ENCODE measurements around the gene MADD. TPM values are rescaled to one million over a fixed set of nuclear protein-coding genes. Genes with fewer than 3 reads are reported as not detected.

The MADD gene
- total and polyA plus RNA-seq, 11 donors = 22.6 to 60.6 (median 40.2) TPM

DNA sequence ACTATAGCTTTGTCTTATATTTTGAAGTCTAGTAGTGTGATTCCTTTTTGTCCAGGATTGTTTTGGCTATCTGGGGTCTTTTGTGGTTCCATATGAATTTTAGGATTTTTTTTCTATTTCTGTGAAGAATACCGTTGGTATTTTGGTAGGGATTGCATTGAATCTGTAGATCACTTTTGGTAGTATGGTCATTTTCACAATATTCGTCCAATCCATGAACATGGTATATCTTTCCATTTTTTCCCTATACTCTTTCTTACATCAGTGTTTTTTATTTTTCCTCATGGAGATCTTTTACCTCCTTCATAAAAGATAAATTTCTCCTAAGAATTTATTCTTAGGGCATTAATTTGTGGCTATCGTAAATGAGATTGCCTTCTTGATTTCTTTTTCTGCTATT, 29.1 kb downstream of the MADD start:
- H3K9me3 ChIP-seq = peaks cover 0 to 41% (median 14%) of the 10 kb centered on the region in 12 donors
- no peaks in the 10 kb centered on the region for H3K27me3 ChIP-seq
- DNase-seq = no peak
- peaks cover 2 to 100% (median 98%) of the 10 kb centered on the region in 9 donors for H3K36me3 ChIP-seq
- no peak for ATAC-seq
- intact Hi-C loops (cut with DNase I) = no loop called here
- TF ChIP-seq POLR2A (IDR thresholded peaks at IDR 0.05) = no peak
- TF ChIP-seq, protein P1, sequence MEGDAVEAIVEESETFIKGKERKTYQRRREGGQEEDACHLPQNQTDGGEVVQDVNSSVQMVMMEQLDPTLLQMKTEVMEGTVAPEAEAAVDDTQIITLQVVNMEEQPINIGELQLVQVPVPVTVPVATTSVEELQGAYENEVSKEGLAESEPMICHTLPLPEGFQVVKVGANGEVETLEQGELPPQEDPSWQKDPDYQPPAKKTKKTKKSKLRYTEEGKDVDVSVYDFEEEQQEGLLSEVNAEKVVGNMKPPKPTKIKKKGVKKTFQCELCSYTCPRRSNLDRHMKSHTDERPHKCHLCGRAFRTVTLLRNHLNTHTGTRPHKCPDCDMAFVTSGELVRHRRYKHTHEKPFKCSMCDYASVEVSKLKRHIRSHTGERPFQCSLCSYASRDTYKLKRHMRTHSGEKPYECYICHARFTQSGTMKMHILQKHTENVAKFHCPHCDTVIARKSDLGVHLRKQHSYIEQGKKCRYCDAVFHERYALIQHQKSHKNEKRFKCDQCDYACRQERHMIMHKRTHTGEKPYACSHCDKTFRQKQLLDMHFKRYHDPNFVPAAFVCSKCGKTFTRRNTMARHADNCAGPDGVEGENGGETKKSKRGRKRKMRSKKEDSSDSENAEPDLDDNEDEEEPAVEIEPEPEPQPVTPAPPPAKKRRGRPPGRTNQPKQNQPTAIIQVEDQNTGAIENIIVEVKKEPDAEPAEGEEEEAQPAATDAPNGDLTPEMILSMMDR (IDR thresholded peaks at IDR 0.05) = no peak
- no peaks in the 10 kb centered on the region for H3K4me1 ChIP-seq
- H3K27ac ChIP-seq = no peak overlapping the region
- WGBS, 4 donors = 97 to 100% (median 97%) methylated on average over 3 of the region's 3 CpGs
- no peak overlapping the region for H3K4me3 ChIP-seq

- intact Hi-C loops (cut with DNase I) = no loop called here
- no peak for DNase-seq
- WGBS, 4 donors = 95 to 100% (median 99%) methylated on average over 1 of the region's 1 CpG
- Histone ChIP-seq H3K27ac (no peak overlapping the region), H3K4me1 (peaks cover 0 to 27% (median 15%) of the 10 kb centered on the region in 12 donors), H3K36me3 (peaks cover 2 to 99% (median 95%) of the 10 kb centered on the region in 9 donors), H3K9me3 (peaks cover 0 to 41% (median 14%) of the 10 kb centered on the region in 12 donors), H3K4me3 (no peak overlapping the region), H3K27me3 (no peaks in the 10 kb centered on the region)
- no peak for TF ChIP-seq POLR2A (IDR thresholded peaks at IDR 0.05)
- TF ChIP-seq, protein P1 (IDR thresholded peaks at IDR 0.05) = no peak
- ATAC-seq = no peak
These were observed 32.9 kb downstream of the MADD start for GRCh38 chr11:47302853-47303252.

DNA sequence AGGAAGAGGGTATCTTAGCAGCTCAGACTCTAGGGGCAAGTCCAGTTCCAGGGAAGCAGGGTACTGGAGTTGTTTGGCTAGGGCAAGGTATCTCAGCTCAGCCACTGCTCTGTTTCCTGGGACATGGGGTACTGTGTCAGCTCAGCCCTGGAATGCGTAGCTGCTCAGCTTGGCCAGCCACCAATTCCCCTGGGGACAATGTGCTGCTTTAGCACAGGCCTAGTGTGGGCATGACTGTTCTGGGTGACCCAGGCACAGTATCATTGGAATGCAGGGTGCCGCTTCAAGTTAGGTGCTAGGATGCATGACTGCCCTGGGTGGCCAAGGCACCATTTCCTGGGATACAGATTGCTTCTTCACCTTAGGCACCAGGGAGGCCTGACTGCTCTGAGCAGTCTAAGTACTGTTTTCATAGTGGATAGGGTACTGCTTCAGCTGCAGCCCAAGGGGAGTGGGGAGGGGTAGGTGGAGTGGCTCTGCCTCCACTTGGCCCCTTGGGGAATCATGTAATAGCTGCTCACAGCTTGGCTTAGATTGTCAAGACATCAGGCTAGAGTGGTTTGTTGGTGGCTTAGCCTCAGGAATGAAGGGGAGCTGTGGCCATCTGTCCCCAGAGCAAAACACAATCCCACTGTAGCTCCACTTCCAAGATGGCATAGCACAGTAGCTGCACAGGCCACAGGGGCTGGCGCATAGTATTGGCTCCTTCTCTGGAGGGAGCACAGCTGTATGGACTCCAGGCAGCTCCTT, 36.0 kb downstream of the MADD start:
- peaks cover 0 to 21% (median 5%) of the 10 kb centered on the region in 12 donors for H3K9me3 ChIP-seq
- TF ChIP-seq POLR2A (IDR thresholded peaks at IDR 0.05) = no peak
- TF ChIP-seq, protein P1 (IDR thresholded peaks at IDR 0.05) = no peak
- H3K36me3 ChIP-seq = peaks cover 2 to 99% (median 96%) of the 10 kb centered on the region in 9 donors
- peaks cover 0 to 32% (median 15%) of the 10 kb centered on the region in 12 donors for H3K4me1 ChIP-seq
- intact Hi-C loops (cut with DNase I) = loop anchor here in 1 of 10 donors (2.0 kb wide), 1 partner anchor 17 kb away; no protein-coding TSS in a partner anchor
- 55 to 82% (median 65%) methylated on average over 2 to 3 of the region's 3 CpGs for WGBS, 4 donors
- DNase-seq (peak; percentile 70 to 91 (median 78)), ATAC-seq (peak; percentile 98 to 99 (median 98))
- H3K27me3 ChIP-seq = no peaks in the 10 kb centered on the region
- H3K27ac ChIP-seq = peak overlapping the region in 11 of 12 donors; percentile 63 to 93 (median 77)
- no peak overlapping the region for H3K4me3 ChIP-seq

DNA sequence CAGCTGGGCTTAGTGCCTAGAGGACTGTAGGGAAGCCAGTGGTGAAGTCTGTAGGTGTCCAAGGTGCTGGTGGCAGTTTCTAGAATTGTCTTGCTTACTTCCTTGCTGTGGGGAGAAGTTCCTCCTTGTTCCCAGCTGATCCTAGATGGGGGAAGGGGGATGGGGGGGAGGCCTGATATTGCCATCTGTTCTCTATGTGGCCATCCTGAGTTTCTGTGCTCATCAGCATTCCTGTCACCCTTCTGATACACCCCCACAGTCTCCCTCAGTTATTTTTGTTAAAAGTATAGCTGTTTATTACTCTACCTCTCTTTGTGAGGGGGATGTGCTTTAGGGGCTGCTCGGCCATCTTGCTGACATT, 36.5 kb downstream of the MADD start:
- Histone ChIP-seq H3K36me3 (peaks cover 2 to 99% (median 97%) of the 10 kb centered on the region in 9 donors), H3K4me1 (peaks cover 0 to 32% (median 15%) of the 10 kb centered on the region in 12 donors), H3K27ac (peak overlapping the region in 11 of 12 donors; percentile 63 to 92 (median 73)), H3K4me3 (no peak overlapping the region), H3K27me3 (no peaks in the 10 kb centered on the region), H3K9me3 (peaks cover 0 to 21% (median 5%) of the 10 kb centered on the region in 12 donors)
- 43 to 97% (median 70%) methylated on average over 1 of the region's 1 CpG for WGBS, 4 donors
- ATAC-seq = no peak
- TF ChIP-seq, protein P1 (IDR thresholded peaks at IDR 0.05) = no peak
- TF ChIP-seq POLR2A (IDR thresholded peaks at IDR 0.05) = no peak
- DNase-seq = no peak
- intact Hi-C loops (cut with DNase I) = no loop called here

Measured in heart left ventricle (tissue), 16 donors.